Gastrocnemius medialis (tissue), 4 donors: ENCODE results near the gene TRHDE. TPM values are rescaled to one million over a fixed set of nuclear protein-coding genes. Genes with fewer than 3 reads are reported as not detected.

Source experiments
- ATAC-seq, 2 donors: fragments of 150-250 bp; one replicate each; pipeline ENCODE4 v1.9.1; 2016
- DNase-seq, 2 donors: peaks; one replicate each; pipeline ENCODE4 v3.0.0-alpha.2; 2019
- H3K27ac ChIP-seq, 4 donors: fragments of 200-600 bp; sonication (generic); 1 replicate in 1 of 4; 2 replicates in 3 of 4; pipeline ENCODE4 v1.5.1; 2016 to 2018; ENCODE audit warnings: mild to moderate bottlenecking in 2 of 4, moderate library complexity in 1 of 4
- H3K27me3 ChIP-seq, 3 donors: fragments of 200-600 bp; sonication (generic) in 2 of 3; 1 replicate in 1 of 3; 2 replicates in 2 of 3; pipeline versions ENCODE4 v1.5.1 to v1.6.0; 2016 to 2019; ENCODE audit warnings: mild to moderate bottlenecking in 1 of 3, moderate library complexity in 1 of 3
- H3K36me3 ChIP-seq, 2 donors: fragments of 200-600 bp; sonication (generic) in 1 of 2; one replicate each; pipeline ENCODE4 v1.5.1; 2017 to 2018
- H3K4me1 ChIP-seq, 2 donors: fragments of 200-600 bp; sonication (generic) in 1 of 2; one replicate each; pipeline ENCODE4 v1.5.1; 2016 to 2017; ENCODE audit warnings: mild to moderate bottlenecking in 2 of 2
- H3K4me3 ChIP-seq, 4 donors: fragments of 200-600 bp; sonication (generic) in 3 of 4; 1 replicate in 1 of 4; 2 replicates in 3 of 4; pipeline ENCODE4 v1.5.1; 2016 to 2019; ENCODE audit warnings: mild to moderate bottlenecking in 2 of 4
- H3K9me3 ChIP-seq, 3 donors: fragments of 200-600 bp; sonication (generic) in 2 of 3; 1 replicate in 1 of 3; 2 replicates in 2 of 3; pipeline ENCODE4 v1.5.1; 2016 to 2019
- POLR2A ChIP-seq, 2 donors: fragments of 450-650 bp; IDR thresholded peaks; one replicate each; pipeline ENCODE4 v1.6.1; 2017; ENCODE audit warnings: antibody characterized with exemption in 2 of 2, mild to moderate bottlenecking in 2 of 2, moderate library complexity in 2 of 2
- in situ Hi-C, 4 donors: fragments of 200-750 bp; cut with MboI; loops; one replicate each; pipeline versions ENCODE4 v1.15.0 to v1.8.0; 2017; ENCODE audit warnings: low sequenced_read_pairs in 4 of 4
- intact Hi-C: fragments of 100-400 bp; cut with DNase I; formaldehyde crosslinking; loops from one replicate; pipeline ENCODE4 v1.15.1; 2023; ENCODE audit warnings: low total_unique reads
- total RNA-seq, 4 donors: library from RNA; depleted of rRNA; stranded (reverse); fragments of >200 nt; gene quantifications; one replicate each; pipeline versions ENCODE4 v1.1.0 to v1.2.3, GENCODE V29; 2016
- TF ChIP-seq, protein P1 (sequence below), 5 experiments: fragments of 450-650 bp in 3 of 5; fragments of 200-600 bp in 2 of 5; sonication (generic) in 2 of 5; IDR thresholded peaks in 4 of 5; conservative IDR thresholded peaks in 1 of 5; 1 replicate in 4 of 5; 2 replicates in 1 of 5; pipeline ENCODE4 v1.5.1; 2016 to 2019; ENCODE audit warnings: antibody characterized with exemption in 5 of 5, mild to moderate bottlenecking in 3 of 5, moderate library complexity in 3 of 5

Gene TRHDE
- total RNA-seq, 4 donors from 2014 or later, result 0.17 to 3.4 (median 0.88) TPM

DNA sequence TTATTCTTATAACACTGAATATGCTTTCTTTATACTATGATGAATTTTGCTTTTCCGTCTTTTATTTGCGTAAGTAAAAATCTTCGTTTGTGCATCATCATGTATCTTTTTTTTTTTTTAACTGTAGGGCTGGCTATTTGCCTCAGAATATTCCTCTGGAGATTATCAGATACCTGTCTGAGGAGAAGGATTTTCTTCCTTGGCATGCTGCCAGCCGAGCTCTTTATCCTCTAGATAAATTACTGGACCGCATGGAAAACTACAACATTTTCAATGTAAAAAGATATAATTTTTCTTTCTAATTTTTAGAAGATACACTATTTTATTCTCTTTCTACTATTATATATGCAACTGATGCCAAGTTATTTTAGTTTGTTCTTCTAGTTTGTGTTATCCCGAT, 346.6 kb downstream of the TRHDE start:
- Histone ChIP-seq H3K4me1 (no peaks in the 10 kb centered on the region), H3K4me3 (no peak overlapping the region), H3K27ac (no peak overlapping the region), H3K27me3 (no peaks in the 10 kb centered on the region), H3K36me3 (no peaks in the 10 kb centered on the region), H3K9me3 (no peaks in the 10 kb centered on the region)
- ATAC-seq (no peak), DNase-seq (no peak)
- in situ Hi-C loops (no loop called here), intact Hi-C loops (no loop called here)
- no peak for TF ChIP-seq POLR2A (IDR thresholded peaks at IDR 0.05)
- TF ChIP-seq, protein P1, sequence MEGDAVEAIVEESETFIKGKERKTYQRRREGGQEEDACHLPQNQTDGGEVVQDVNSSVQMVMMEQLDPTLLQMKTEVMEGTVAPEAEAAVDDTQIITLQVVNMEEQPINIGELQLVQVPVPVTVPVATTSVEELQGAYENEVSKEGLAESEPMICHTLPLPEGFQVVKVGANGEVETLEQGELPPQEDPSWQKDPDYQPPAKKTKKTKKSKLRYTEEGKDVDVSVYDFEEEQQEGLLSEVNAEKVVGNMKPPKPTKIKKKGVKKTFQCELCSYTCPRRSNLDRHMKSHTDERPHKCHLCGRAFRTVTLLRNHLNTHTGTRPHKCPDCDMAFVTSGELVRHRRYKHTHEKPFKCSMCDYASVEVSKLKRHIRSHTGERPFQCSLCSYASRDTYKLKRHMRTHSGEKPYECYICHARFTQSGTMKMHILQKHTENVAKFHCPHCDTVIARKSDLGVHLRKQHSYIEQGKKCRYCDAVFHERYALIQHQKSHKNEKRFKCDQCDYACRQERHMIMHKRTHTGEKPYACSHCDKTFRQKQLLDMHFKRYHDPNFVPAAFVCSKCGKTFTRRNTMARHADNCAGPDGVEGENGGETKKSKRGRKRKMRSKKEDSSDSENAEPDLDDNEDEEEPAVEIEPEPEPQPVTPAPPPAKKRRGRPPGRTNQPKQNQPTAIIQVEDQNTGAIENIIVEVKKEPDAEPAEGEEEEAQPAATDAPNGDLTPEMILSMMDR (IDR thresholded peaks at IDR 0.05 in 4 of 5, conservative IDR thresholded peaks at IDR 0.05 in 1 of 5), result no peak

DNA sequence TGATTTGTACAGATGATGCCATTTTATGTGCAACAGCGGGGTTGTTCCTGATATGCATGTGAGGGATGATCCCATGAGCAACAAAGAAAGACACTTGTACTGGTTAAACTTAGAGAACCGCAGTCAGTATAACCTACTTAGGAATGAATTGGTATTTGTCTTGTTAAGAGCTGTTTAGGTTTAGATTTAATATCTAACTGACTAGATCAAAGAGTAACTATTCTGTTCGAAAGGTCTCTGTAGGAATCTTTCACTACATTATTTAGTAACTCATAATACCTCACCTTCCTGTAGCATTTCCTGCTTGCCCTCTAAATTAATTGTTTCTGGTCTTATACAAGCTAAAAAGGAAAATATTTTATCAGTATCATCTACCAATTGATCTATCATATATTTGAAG, 350.4 kb downstream of the TRHDE start:
- DNase-seq (no peak), ATAC-seq (no peak)

DNA sequence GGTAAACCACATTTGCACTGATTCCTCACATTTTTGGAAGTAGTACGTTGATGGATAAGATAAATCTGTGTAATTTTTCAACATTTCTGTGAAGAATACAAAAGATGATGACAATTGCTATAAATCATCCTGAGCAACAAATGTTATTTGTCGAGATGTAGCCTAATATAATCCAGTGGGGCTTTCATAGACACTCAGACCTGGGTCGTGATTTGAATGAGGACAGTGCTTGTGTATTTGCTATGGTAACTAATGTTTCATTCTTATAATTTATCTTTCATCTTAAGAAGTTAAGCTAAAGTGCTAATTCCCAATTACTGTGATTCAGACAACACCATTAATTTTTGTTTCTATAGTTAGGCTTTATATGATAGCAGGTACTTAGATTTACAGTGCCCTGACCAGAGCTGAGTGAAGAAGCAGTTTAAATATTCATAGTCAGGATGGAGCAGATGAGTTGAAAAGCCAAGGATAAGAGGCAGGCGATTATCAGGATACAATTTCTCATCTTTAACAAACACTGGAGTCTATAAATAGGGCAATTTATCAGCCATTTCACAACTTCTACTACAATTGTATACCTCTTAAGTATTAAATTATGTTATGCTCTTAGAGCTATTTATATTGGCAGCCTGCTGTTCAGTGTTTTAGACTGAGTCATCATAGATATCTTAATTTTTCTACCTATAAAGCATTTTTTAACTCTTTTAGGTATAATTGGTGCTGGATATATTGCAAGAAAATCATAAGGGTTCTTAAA, 359.9 kb downstream of the TRHDE start:
- intact Hi-C loops (no loop called here), in situ Hi-C loops (no loop called here)
- Histone ChIP-seq H3K4me3 (no peak overlapping the region), H3K36me3 (no peaks in the 10 kb centered on the region), H3K9me3 (no peaks in the 10 kb centered on the region), H3K27me3 (no peaks in the 10 kb centered on the region), H3K27ac (no peak overlapping the region), H3K4me1 (no peaks in the 10 kb centered on the region)
- TF ChIP-seq, protein P1 (IDR thresholded peaks at IDR 0.05 in 4 of 5, conservative IDR thresholded peaks at IDR 0.05 in 1 of 5), result no peak
- no peak for TF ChIP-seq POLR2A (IDR thresholded peaks at IDR 0.05)
- DNase-seq, result no peak
- no peak for ATAC-seq

More for the DNA sequence above, 350.4 kb downstream of the TRHDE start:
- in situ Hi-C loops (no loop called here), intact Hi-C loops (no loop called here)
- no peaks in the 10 kb centered on the region for H3K4me1 ChIP-seq
- H3K9me3 ChIP-seq, result no peaks in the 10 kb centered on the region
- H3K27me3 ChIP-seq, result no peaks in the 10 kb centered on the region
- no peak for TF ChIP-seq POLR2A (IDR thresholded peaks at IDR 0.05)
- TF ChIP-seq, protein P1 (IDR thresholded peaks at IDR 0.05 in 4 of 5, conservative IDR thresholded peaks at IDR 0.05 in 1 of 5), result no peak
- H3K4me3 ChIP-seq, result no peak overlapping the region
- no peaks in the 10 kb centered on the region for H3K36me3 ChIP-seq
- H3K27ac ChIP-seq, result no peak overlapping the region

DNA sequence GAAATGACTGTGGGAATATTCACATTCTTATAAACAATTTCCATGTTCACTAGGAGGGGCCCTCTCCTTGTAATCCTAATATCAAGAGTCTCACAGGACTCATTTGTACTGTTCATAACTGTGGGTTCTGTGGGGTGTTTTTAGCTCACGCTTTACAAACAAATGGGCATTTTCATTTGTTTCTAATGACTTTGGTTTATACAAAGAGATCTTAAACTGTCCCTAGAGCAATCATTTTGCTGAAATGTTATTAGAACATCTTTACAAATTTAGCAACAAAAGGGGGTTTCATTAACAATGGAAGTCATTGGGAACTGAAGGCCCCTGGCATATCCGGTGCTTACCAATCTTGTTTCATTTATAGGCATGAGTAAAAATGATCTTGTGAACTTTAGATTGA, 370.5 kb downstream of the TRHDE start:
- DNase-seq, result no peak
- ATAC-seq, result no peak
- H3K27ac ChIP-seq, result no peak overlapping the region
- no peaks in the 10 kb centered on the region for H3K4me1 ChIP-seq
- no peaks in the 10 kb centered on the region for H3K27me3 ChIP-seq
- TF ChIP-seq, protein P1 (IDR thresholded peaks at IDR 0.05 in 4 of 5, conservative IDR thresholded peaks at IDR 0.05 in 1 of 5), result no peak
- no peak for TF ChIP-seq POLR2A (IDR thresholded peaks at IDR 0.05)
- intact Hi-C loops, result no loop called here
- H3K9me3 ChIP-seq, result no peaks in the 10 kb centered on the region
- in situ Hi-C loops, result no loop called here
- H3K4me3 ChIP-seq, result no peak overlapping the region
- H3K36me3 ChIP-seq, result no peaks in the 10 kb centered on the region

DNA sequence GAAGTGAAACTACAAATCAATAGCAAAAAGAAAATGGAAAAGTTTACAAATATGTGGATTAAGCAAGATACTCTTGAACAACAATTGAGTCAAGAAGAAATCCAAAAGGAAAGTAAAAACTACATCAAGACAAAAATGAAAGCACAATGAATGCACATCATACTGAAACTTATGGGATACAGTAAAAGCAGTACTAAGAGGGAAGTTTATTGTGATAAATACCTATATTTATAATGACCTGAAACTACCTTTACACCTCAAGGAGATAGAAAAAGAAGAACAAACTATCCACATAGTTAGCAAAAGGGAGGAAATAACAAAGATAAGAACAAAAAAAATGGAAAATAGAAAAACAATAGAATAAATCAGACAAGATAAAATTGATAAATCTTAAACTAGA, 375.0 kb downstream of the TRHDE start:
- Histone ChIP-seq H3K27me3 (no peaks in the 10 kb centered on the region), H3K4me1 (no peaks in the 10 kb centered on the region), H3K36me3 (no peaks in the 10 kb centered on the region), H3K9me3 (no peaks in the 10 kb centered on the region), H3K4me3 (no peak overlapping the region), H3K27ac (no peak overlapping the region)
- DNase-seq, result no peak
- intact Hi-C loops, result no loop called here
- TF ChIP-seq, protein P1 (IDR thresholded peaks at IDR 0.05 in 4 of 5, conservative IDR thresholded peaks at IDR 0.05 in 1 of 5), result no peak
- no peak for TF ChIP-seq POLR2A (IDR thresholded peaks at IDR 0.05)
- in situ Hi-C loops, result no loop called here
- ATAC-seq, result no peak
